ENCODE measurements around the gene CDK6. TPM values are rescaled to one million over a fixed set of nuclear protein-coding genes. Genes with fewer than 3 reads are reported as not detected.

Gene CDK6
- total and polyA plus RNA-seq, 2 donors, result 5.0 to 120 TPM

GRCh38 chr7:92635538-92635937 is 200.8 kb downstream of the CDK6 start:
- Histone ChIP-seq H3K36me3 (ENCODE audit: insufficient read depth) (no peaks in the 10 kb centered on the region), H3K27ac (ENCODE audit: low read depth) (no peak overlapping the region), H3K4me3 (ENCODE audit: low read depth, low read length) (no peak overlapping the region), H3K4me1 (ENCODE audit: insufficient read depth) (no peaks in the 10 kb centered on the region)
- WGBS, result 63% methylated on average over 4 of the region's 4 CpGs
- DNase-seq (ENCODE audit: extremely low spot score), result no peak

GRCh38 chr7:92634924-92635519 is 201.4 kb downstream of the CDK6 start:
- Histone ChIP-seq H3K27ac (ENCODE audit: low read depth) (no peak overlapping the region), H3K36me3 (ENCODE audit: insufficient read depth) (no peaks in the 10 kb centered on the region), H3K4me1 (ENCODE audit: insufficient read depth) (no peaks in the 10 kb centered on the region), H3K4me3 (ENCODE audit: low read depth, low read length) (no peak overlapping the region)
- DNase-seq (ENCODE audit: extremely low spot score), result no peak
- 15% methylated on average over 4 of the region's 4 CpGs for WGBS

GRCh38 chr7:92634205-92634604 is 202.2 kb downstream of the CDK6 start:
- H3K4me1 ChIP-seq (ENCODE audit: insufficient read depth), result no peaks in the 10 kb centered on the region
- H3K36me3 ChIP-seq (ENCODE audit: insufficient read depth), result no peaks in the 10 kb centered on the region
- no peak overlapping the region for H3K27ac ChIP-seq (ENCODE audit: low read depth)
- no peak overlapping the region for H3K4me3 ChIP-seq (ENCODE audit: low read depth, low read length)
- 54% methylated on average over 1 of the region's 1 CpG for WGBS
- no peak for DNase-seq (ENCODE audit: extremely low spot score)

GRCh38 chr7:92633211-92633906 is 203.0 kb downstream of the CDK6 start:
- WGBS, result 18% methylated on average over 2 of the region's 2 CpGs
- H3K4me1 ChIP-seq (ENCODE audit: insufficient read depth), result no peaks in the 10 kb centered on the region
- no peaks in the 10 kb centered on the region for H3K36me3 ChIP-seq (ENCODE audit: insufficient read depth)
- peak; percentile 53 for DNase-seq (ENCODE audit: extremely low spot score)
- H3K27ac ChIP-seq (ENCODE audit: low read depth), result peak overlapping the region; percentile 23
- no peak overlapping the region for H3K4me3 ChIP-seq (ENCODE audit: low read depth, low read length)

GRCh38 chr7:92632791-92633190 is 203.6 kb downstream of the CDK6 start:
- DNase-seq (ENCODE audit: extremely low spot score), result no peak
- Histone ChIP-seq H3K4me3 (ENCODE audit: low read depth, low read length) (no peak overlapping the region), H3K4me1 (ENCODE audit: insufficient read depth) (no peaks in the 10 kb centered on the region), H3K36me3 (ENCODE audit: insufficient read depth) (no peaks in the 10 kb centered on the region), H3K27ac (ENCODE audit: low read depth) (peak overlapping the region; percentile 23)
- WGBS, result over 99% methylated on average over 1 of the region's 1 CpG

- H3K4me3 ChIP-seq (ENCODE audit: low read depth, low read length), result no peak overlapping the region
- no peak for DNase-seq (ENCODE audit: extremely low spot score)
- no peaks in the 10 kb centered on the region for H3K4me1 ChIP-seq (ENCODE audit: insufficient read depth)
- H3K27ac ChIP-seq (ENCODE audit: low read depth), result no peak overlapping the region
- H3K36me3 ChIP-seq (ENCODE audit: insufficient read depth), result no peaks in the 10 kb centered on the region
- 90% methylated on average over 2 of the region's 2 CpGs for WGBS
These were observed 204.4 kb downstream of the CDK6 start for GRCh38 chr7:92631850-92632487.

GRCh38 chr7:92631067-92631849 is 205.1 kb downstream of the CDK6 start:
- H3K36me3 ChIP-seq (ENCODE audit: insufficient read depth), result no peaks in the 10 kb centered on the region
- H3K4me1 ChIP-seq (ENCODE audit: insufficient read depth), result no peaks in the 10 kb centered on the region
- H3K4me3 ChIP-seq (ENCODE audit: low read depth, low read length), result no peak overlapping the region
- no peak overlapping the region for H3K27ac ChIP-seq (ENCODE audit: low read depth)
- DNase-seq (ENCODE audit: extremely low spot score), result no peak
- WGBS, result 89% methylated on average over 5 of the region's 5 CpGs

- H3K36me3 ChIP-seq (ENCODE audit: insufficient read depth), result no peaks in the 10 kb centered on the region
- H3K27ac ChIP-seq (ENCODE audit: low read depth), result no peak overlapping the region
- WGBS, result 97% methylated on average over 2 of the region's 2 CpGs
- DNase-seq (ENCODE audit: extremely low spot score), result no peak
- H3K4me3 ChIP-seq (ENCODE audit: low read depth, low read length), result no peak overlapping the region
- no peaks in the 10 kb centered on the region for H3K4me1 ChIP-seq (ENCODE audit: insufficient read depth)
These were observed 206.6 kb downstream of the CDK6 start for GRCh38 chr7:92629779-92630178.

GRCh38 chr7:92627956-92628355 is 208.4 kb downstream of the CDK6 start:
- H3K27ac ChIP-seq (ENCODE audit: low read depth), result no peak overlapping the region
- 96% methylated on average over 4 of the region's 4 CpGs for WGBS
- H3K4me3 ChIP-seq (ENCODE audit: low read depth, low read length), result no peak overlapping the region
- H3K36me3 ChIP-seq (ENCODE audit: insufficient read depth), result no peaks in the 10 kb centered on the region
- no peaks in the 10 kb centered on the region for H3K4me1 ChIP-seq (ENCODE audit: insufficient read depth)
- DNase-seq (ENCODE audit: extremely low spot score), result no peak

GRCh38 chr7:92626281-92626809 is 210.0 kb downstream of the CDK6 start:
- no peak overlapping the region for H3K27ac ChIP-seq (ENCODE audit: low read depth)
- no peak overlapping the region for H3K4me3 ChIP-seq (ENCODE audit: low read depth, low read length)
- 93% methylated on average over 4 of the region's 4 CpGs for WGBS
- H3K36me3 ChIP-seq (ENCODE audit: insufficient read depth), result no peaks in the 10 kb centered on the region
- H3K4me1 ChIP-seq (ENCODE audit: insufficient read depth), result no peaks in the 10 kb centered on the region
- no peak for DNase-seq (ENCODE audit: extremely low spot score)

GRCh38 chr7:92625617-92626016 is 210.8 kb downstream of the CDK6 start:
- no peak overlapping the region for H3K4me3 ChIP-seq (ENCODE audit: low read depth, low read length)
- no peak overlapping the region for H3K27ac ChIP-seq (ENCODE audit: low read depth)
- H3K4me1 ChIP-seq (ENCODE audit: insufficient read depth), result no peaks in the 10 kb centered on the region
- no peak for DNase-seq (ENCODE audit: extremely low spot score)
- no peaks in the 10 kb centered on the region for H3K36me3 ChIP-seq (ENCODE audit: insufficient read depth)

GRCh38 chr7:92624298-92624996 is 211.9 kb downstream of the CDK6 start:
- Histone ChIP-seq H3K36me3 (ENCODE audit: insufficient read depth) (no peaks in the 10 kb centered on the region), H3K4me1 (ENCODE audit: insufficient read depth) (no peaks in the 10 kb centered on the region), H3K27ac (ENCODE audit: low read depth) (no peak overlapping the region), H3K4me3 (ENCODE audit: low read depth, low read length) (no peak overlapping the region)
- no peak for DNase-seq (ENCODE audit: extremely low spot score)
- WGBS, result 93% methylated on average over 2 of the region's 2 CpGs

- Histone ChIP-seq H3K4me3 (ENCODE audit: low read depth, low read length) (no peak overlapping the region), H3K27ac (ENCODE audit: low read depth) (no peak overlapping the region), H3K4me1 (ENCODE audit: insufficient read depth) (no peaks in the 10 kb centered on the region), H3K36me3 (ENCODE audit: insufficient read depth) (no peaks in the 10 kb centered on the region)
- 88% methylated on average over 1 of the region's 1 CpG for WGBS
- no peak for DNase-seq (ENCODE audit: extremely low spot score)
These were observed 212.8 kb downstream of the CDK6 start for GRCh38 chr7:92623544-92623943.
